Prostate gland (tissue), 2 donors: ENCODE measurements around the gene POLR2H.

Experiments used
- CTCF ChIP-seq, 4 experiments: fragments of 200-600 bp in 2 of 4; fragments of 450-650 bp in 2 of 4; sonication (generic) in 2 of 4; IDR thresholded peaks; 1 replicate in 3 of 4; 2 replicates in 1 of 4; pipeline ENCODE4 v1.5.1; 2016 to 2019; ENCODE audit warnings: antibody characterized with exemption in 4 of 4, mild to moderate bottlenecking in 2 of 4, moderate library complexity in 2 of 4
- POLR2AphosphoS5 ChIP-seq: sonication (generic); formaldehyde crosslinking; IDR thresholded peaks from one replicate; pipeline ENCODE4 v1.6.1; 2017; ENCODE audit warnings: antibody characterized with exemption

DNA sequence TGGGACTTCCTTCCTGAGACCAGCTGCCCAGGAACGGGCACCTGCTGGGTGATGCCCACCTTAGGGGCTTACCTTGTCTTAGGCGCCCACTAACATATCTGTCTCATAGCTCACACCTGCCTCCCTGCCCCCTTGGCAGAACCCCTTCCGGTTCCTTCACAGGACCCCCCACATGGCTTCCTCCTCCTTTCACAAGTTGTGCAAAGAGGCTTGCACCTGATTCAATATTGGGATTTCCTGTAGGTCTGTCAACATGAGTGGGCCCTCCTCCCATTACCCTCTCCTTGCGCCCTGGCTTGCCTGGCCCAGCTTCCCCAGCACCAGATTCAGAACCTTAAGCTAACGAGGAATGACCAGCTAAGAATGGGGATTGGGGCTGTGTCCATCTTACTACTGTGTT lies 15.9 kb downstream of the POLR2H start:
- TF ChIP-seq CTCF (IDR thresholded peaks at IDR 0.05) (no peak), POLR2AphosphoS5 (no peak)
